H9 (cell line): Measurements from ENCODE around the gene PDE8A. TPM values are rescaled to one million over a fixed set of nuclear protein-coding genes. Genes with fewer than 3 reads are reported as not detected.
A peak's percentile ranks its signal among the peaks of the same experiment; 100 is the strongest.

ENCODE experiments used
- DNase-seq: peaks from one replicate; pipeline ENCODE4 v3.0.0-alpha.2; 2017
- H2AFZ ChIP-seq: one replicate; pipeline ENCODE4 v1.6.1; 2013; ENCODE audit warnings: mild to moderate bottlenecking, low read length, control low read depth, moderate library complexity
- H2AK5ac ChIP-seq: 2 replicates; pipeline ENCODE4 v1.6.1; 2013; ENCODE audit warnings: low read length, control low read depth, mixed read lengths; ENCODE audit not compliant: insufficient read length
- H2BK120ac ChIP-seq: one replicate; pipeline ENCODE4 v1.6.1; 2013; ENCODE audit warnings: low read depth, mild to moderate bottlenecking, low read length, control low read depth, inconsistent platforms; ENCODE audit not compliant: poor library complexity, severe bottlenecking
- H2BK12ac ChIP-seq: 2 replicates; pipeline ENCODE4 v1.6.1; 2013; ENCODE audit warnings: low read length, control low read depth, mixed read lengths, low read depth; ENCODE audit not compliant: insufficient read length
- H2BK15ac ChIP-seq: 2 replicates; pipeline ENCODE4 v1.6.1; 2013; ENCODE audit warnings: low read depth, low read length, control low read depth
- H2BK20ac ChIP-seq: one replicate; pipeline ENCODE4 v1.6.1; 2013; ENCODE audit warnings: low read depth, mild to moderate bottlenecking, low read length, control low read depth, inconsistent platforms; ENCODE audit not compliant: poor library complexity, severe bottlenecking
- H2BK5ac ChIP-seq: 2 replicates; pipeline ENCODE4 v1.6.1; 2013; ENCODE audit warnings: low read length, control low read depth, mixed read lengths; ENCODE audit not compliant: insufficient read length
- H3K14ac ChIP-seq: 2 replicates; pipeline ENCODE4 v1.6.1; 2013; ENCODE audit warnings: low read length, control low read depth; ENCODE audit not compliant: insufficient read depth
- H3K18ac ChIP-seq: 2 replicates; pipeline ENCODE4 v1.6.1; 2013; ENCODE audit warnings: low read depth, mild to moderate bottlenecking, mixed read lengths, low read length, control low read depth; ENCODE audit not compliant: insufficient read length
- H3K23ac ChIP-seq: 2 replicates; pipeline ENCODE4 v1.6.1; 2013; ENCODE audit warnings: low read length, control low read depth, mixed read lengths, low read depth; ENCODE audit not compliant: insufficient read length
- H3K23me2 ChIP-seq: 2 replicates; pipeline ENCODE4 v1.6.1; 2013; ENCODE audit warnings: low read depth, mild to moderate bottlenecking, mixed read lengths, low read length, control low read depth; ENCODE audit not compliant: insufficient read length, poor library complexity, severe bottlenecking
- H3K27ac ChIP-seq: 2 replicates; pipeline ENCODE4 v1.5.1; 2013; ENCODE audit warnings: low read length, control low read depth, mixed read lengths, low read depth; ENCODE audit not compliant: insufficient read length
- H3K27me3 ChIP-seq: 2 replicates; pipeline ENCODE4 v1.6.1; 2013; ENCODE audit warnings: low read length, control low read depth, inconsistent platforms; ENCODE audit not compliant: insufficient read depth
- H3K4ac ChIP-seq: 2 replicates; pipeline ENCODE4 v1.6.1; 2013; ENCODE audit warnings: low read depth, mild to moderate bottlenecking, control low read depth, inconsistent platforms, low read length, moderate library complexity
- H3K4me1 ChIP-seq: 2 replicates; pipeline ENCODE4 v1.6.1; 2013; ENCODE audit warnings: low read length, control low read depth, inconsistent platforms; ENCODE audit not compliant: insufficient read depth
- H3K4me2 ChIP-seq: 2 replicates; pipeline ENCODE4 v1.6.1; 2013; ENCODE audit warnings: low read length, control low read depth, mixed read lengths; ENCODE audit not compliant: insufficient read length, insufficient read depth
- H3K56ac ChIP-seq: 2 replicates; pipeline ENCODE4 v1.6.1; 2013; ENCODE audit warnings: low read depth, mild to moderate bottlenecking, mixed read lengths, low read length, control low read depth; ENCODE audit not compliant: insufficient read length
- H3K79me1 ChIP-seq: 2 replicates; pipeline ENCODE4 v1.6.1; 2013; ENCODE audit warnings: low read depth, mild to moderate bottlenecking, moderate library complexity, low read length, control low read depth, inconsistent platforms; ENCODE audit not compliant: insufficient read depth, poor library complexity, severe bottlenecking
- H3K79me2 ChIP-seq: 2 replicates; pipeline ENCODE4 v1.6.1; 2013; ENCODE audit warnings: low read length, control low read depth, inconsistent platforms; ENCODE audit not compliant: insufficient read depth
- H3K9ac ChIP-seq: 2 replicates; pipeline ENCODE4 v1.6.1; 2013; ENCODE audit warnings: low read length, control low read depth, mixed read lengths; ENCODE audit not compliant: insufficient read length; ENCODE audit errors: extremely low read depth
- H3K9me3 ChIP-seq: one replicate; pipeline ENCODE4 v1.6.1; 2013; ENCODE audit warnings: low read depth, low read length, inconsistent platforms; ENCODE audit not compliant: control insufficient read depth
- H3T11ph ChIP-seq: one replicate; pipeline ENCODE4 v1.6.1; 2013; ENCODE audit warnings: mild to moderate bottlenecking, low read length, control low read depth, inconsistent platforms
- H4K20me1 ChIP-seq: one replicate; pipeline ENCODE4 v1.6.1; 2013; ENCODE audit not compliant: control insufficient read depth, insufficient read length, insufficient read depth
- H4K5ac ChIP-seq: 2 replicates; pipeline ENCODE4 v1.6.1; 2013; ENCODE audit warnings: low read depth, mild to moderate bottlenecking, mixed read lengths, low read length, control low read depth; ENCODE audit not compliant: insufficient read length
- H4K8ac ChIP-seq: replicated peaks from 2 replicates; pipeline ENCODE4 v1.6.1; 2013; ENCODE audit warnings: low read length, control low read depth, mixed read lengths, low read depth; ENCODE audit not compliant: insufficient read length
- H4K91ac ChIP-seq: 2 replicates; pipeline ENCODE4 v1.6.1; 2013; ENCODE audit warnings: low read depth, mild to moderate bottlenecking, moderate library complexity, mixed read lengths, low read length, control low read depth; ENCODE audit not compliant: insufficient read length
- H3K27ac Mint-ChIP-seq, 3 experiments: 2 replicates in 2 of 3; 3 replicates in 1 of 3; pipeline ENCODE4 v1.8.0; 2020 to 2021; ENCODE audit warnings: mixed read lengths in 3 of 3, mild to moderate bottlenecking in 1 of 3, moderate library complexity in 1 of 3
- H3K27me3 Mint-ChIP-seq: 2 replicates; pipeline ENCODE4 v1.8.0; 2021; ENCODE audit warnings: low read depth, mild to moderate bottlenecking, moderate library complexity, mixed read lengths
- H3K36me3 Mint-ChIP-seq, 3 experiments: 2 replicates in 2 of 3; 3 replicates in 1 of 3; pipeline ENCODE4 v1.8.0; 2020 to 2021; ENCODE audit warnings: low read depth in 3 of 3, mixed read lengths in 3 of 3; ENCODE audit not compliant: insufficient read depth in 1 of 3
- H3K4me1 Mint-ChIP-seq, 2 experiments: 2 replicates each; pipeline ENCODE4 v1.8.0; 2020; ENCODE audit warnings: mixed read lengths in 2 of 2
- H3K4me3 Mint-ChIP-seq, 2 experiments: 2 replicates in 1 of 2; 3 replicates in 1 of 2; pipeline ENCODE4 v1.8.0; 2020 to 2021; ENCODE audit warnings: mild to moderate bottlenecking in 2 of 2, mixed read lengths in 2 of 2, moderate library complexity in 1 of 2
- H3K9me3 Mint-ChIP-seq, 2 experiments: 2 replicates in 1 of 2; 3 replicates in 1 of 2; pipeline ENCODE4 v1.8.0; 2020; ENCODE audit warnings: mild to moderate bottlenecking in 2 of 2, mixed read lengths in 2 of 2, moderate library complexity in 1 of 2
- WGBS: extraction: QIAGEN DNeasy Blood & Tissue Kit; methylation state at CpG from one replicate; pipeline ENCODE4 v1.1.7; 2013; ENCODE audit warnings: missing lambda C conversion rate, low lambda C conversion rate, mixed read lengths; ENCODE audit not compliant: insufficient read length; ENCODE audit errors: extremely low coverage; 5-methylcytosine and 5-hydroxymethylcytosine counted together
- total RNA-seq: library from RNA; stranded (reverse); gene quantifications from 2 replicates; pipeline ENCODE4 v1.2.1, GENCODE V29; 2021
- TF ChIP-seq, protein P1 (sequence below): fragments of 200-600 bp; sonication (generic); conservative IDR thresholded peaks from 3 replicates; pipeline ENCODE4 v1.8.0; 2021; ENCODE audit warnings: antibody characterized with exemption, mild to moderate bottlenecking

The PDE8A gene
- total RNA-seq, 1 experiment from 2014 or later = 9.3 TPM

DNA sequence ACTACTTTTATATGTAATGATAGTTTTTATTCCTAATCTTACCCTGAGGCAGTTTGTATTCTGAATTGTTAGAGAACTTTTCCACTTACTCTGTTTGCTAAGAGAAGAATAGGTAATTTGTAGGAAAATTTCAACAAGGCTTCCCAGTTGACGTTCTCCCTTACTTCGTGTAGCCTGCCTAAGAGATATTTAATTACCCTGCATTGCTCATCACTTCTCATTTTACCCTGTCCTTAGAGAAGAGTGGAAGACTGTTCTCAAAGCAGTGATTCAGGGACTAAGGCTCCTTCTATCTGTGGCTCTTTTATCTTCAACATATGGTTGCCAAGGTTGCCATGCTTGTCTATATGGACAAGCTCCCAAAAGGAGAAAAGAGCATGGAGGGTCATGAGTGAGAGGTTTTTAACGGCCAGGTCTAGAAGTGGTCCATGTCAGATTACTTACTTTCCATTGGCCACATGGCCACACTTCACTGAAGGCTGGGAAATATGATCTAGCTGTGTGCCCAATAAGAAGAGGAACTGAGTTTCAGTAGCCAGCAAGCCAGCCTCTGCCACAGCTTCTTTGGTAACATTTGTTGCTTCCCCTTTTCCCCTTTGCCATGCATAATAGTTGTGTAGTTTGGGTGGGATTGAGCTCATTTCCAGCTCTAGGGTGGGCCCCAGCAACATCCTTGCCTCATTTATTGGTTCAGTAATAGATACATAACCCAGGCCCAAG is 22.1 kb downstream of the PDE8A start:
- Histone ChIP-seq H3T11ph (no peak overlapping the region), H2BK120ac (no peak overlapping the region), H2BK12ac (no peak overlapping the region), H3K23ac (no peak overlapping the region), H3K56ac (no peak overlapping the region), H2AFZ (no peak overlapping the region), H3K79me2 (0 out of 2 replicates have a peak, but pooled peaks cover 3% of the 10 kb centered on the region), H3K4me2 (no peak overlapping the region), H3K9me3 (no peaks in the 10 kb centered on the region), H3K4me1 (no peaks in the 10 kb centered on the region), H2AK5ac (no peak overlapping the region), H2BK15ac (no peak overlapping the region), H4K8ac (no peak overlapping the region), H2BK20ac (no peak overlapping the region), H3K27me3 (no peaks in the 10 kb centered on the region), H3K9ac (no peak overlapping the region), H4K5ac (no peak overlapping the region), H4K20me1 (no peaks in the 10 kb centered on the region), H3K18ac (no peak overlapping the region), H4K91ac (no peak overlapping the region), H3K4ac (no peak overlapping the region), H3K79me1 (no peaks in the 10 kb centered on the region), H3K27ac (no peak overlapping the region), H3K14ac (no peak overlapping the region), H2BK5ac (no peak overlapping the region), H3K23me2 (no peaks in the 10 kb centered on the region)
- no peaks in the 10 kb centered on the region for H3K9me3 Mint-ChIP-seq
- TF ChIP-seq, protein P1, sequence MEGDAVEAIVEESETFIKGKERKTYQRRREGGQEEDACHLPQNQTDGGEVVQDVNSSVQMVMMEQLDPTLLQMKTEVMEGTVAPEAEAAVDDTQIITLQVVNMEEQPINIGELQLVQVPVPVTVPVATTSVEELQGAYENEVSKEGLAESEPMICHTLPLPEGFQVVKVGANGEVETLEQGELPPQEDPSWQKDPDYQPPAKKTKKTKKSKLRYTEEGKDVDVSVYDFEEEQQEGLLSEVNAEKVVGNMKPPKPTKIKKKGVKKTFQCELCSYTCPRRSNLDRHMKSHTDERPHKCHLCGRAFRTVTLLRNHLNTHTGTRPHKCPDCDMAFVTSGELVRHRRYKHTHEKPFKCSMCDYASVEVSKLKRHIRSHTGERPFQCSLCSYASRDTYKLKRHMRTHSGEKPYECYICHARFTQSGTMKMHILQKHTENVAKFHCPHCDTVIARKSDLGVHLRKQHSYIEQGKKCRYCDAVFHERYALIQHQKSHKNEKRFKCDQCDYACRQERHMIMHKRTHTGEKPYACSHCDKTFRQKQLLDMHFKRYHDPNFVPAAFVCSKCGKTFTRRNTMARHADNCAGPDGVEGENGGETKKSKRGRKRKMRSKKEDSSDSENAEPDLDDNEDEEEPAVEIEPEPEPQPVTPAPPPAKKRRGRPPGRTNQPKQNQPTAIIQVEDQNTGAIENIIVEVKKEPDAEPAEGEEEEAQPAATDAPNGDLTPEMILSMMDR = no peak
- WGBS = no CpG with 5 or more reads among the region's 3 CpGs
- no peak overlapping the region for H3K4me3 Mint-ChIP-seq
- DNase-seq = no peak
- peaks cover 10 to 17% of the 10 kb centered on the region in 2 experiments; a peak in 2 of 4 replicates for H3K4me1 Mint-ChIP-seq
- 0 out of 7 replicates have a peak overlapping the region, but pooled peaks of 1 of the 3 experiments have one; percentile 9 for H3K27ac Mint-ChIP-seq
- H3K36me3 Mint-ChIP-seq = no peaks in the 10 kb centered on the region; a peak in 1 of 7 replicates
- no peaks in the 10 kb centered on the region for H3K27me3 Mint-ChIP-seq
